H9 (cell line): ENCODE results near the gene VSIG8. TPM values are rescaled to one million over a fixed set of nuclear protein-coding genes. Genes with fewer than 3 reads are reported as not detected.

Source experiments
- DNase-seq: peaks from one replicate; pipeline ENCODE4 v3.0.0-alpha.2; 2017
- H2AFZ ChIP-seq: one replicate; pipeline ENCODE4 v1.6.1; 2013; ENCODE audit warnings: mild to moderate bottlenecking, low read length, control low read depth, moderate library complexity
- H2AK5ac ChIP-seq: 2 replicates; pipeline ENCODE4 v1.6.1; 2013; ENCODE audit warnings: low read length, control low read depth, mixed read lengths; ENCODE audit not compliant: insufficient read length
- H2BK120ac ChIP-seq: one replicate; pipeline ENCODE4 v1.6.1; 2013; ENCODE audit warnings: low read depth, mild to moderate bottlenecking, low read length, control low read depth, inconsistent platforms; ENCODE audit not compliant: poor library complexity, severe bottlenecking
- H2BK12ac ChIP-seq: 2 replicates; pipeline ENCODE4 v1.6.1; 2013; ENCODE audit warnings: low read length, control low read depth, mixed read lengths, low read depth; ENCODE audit not compliant: insufficient read length
- H2BK15ac ChIP-seq: 2 replicates; pipeline ENCODE4 v1.6.1; 2013; ENCODE audit warnings: low read depth, low read length, control low read depth
- H2BK20ac ChIP-seq: one replicate; pipeline ENCODE4 v1.6.1; 2013; ENCODE audit warnings: low read depth, mild to moderate bottlenecking, low read length, control low read depth, inconsistent platforms; ENCODE audit not compliant: poor library complexity, severe bottlenecking
- H2BK5ac ChIP-seq: 2 replicates; pipeline ENCODE4 v1.6.1; 2013; ENCODE audit warnings: low read length, control low read depth, mixed read lengths; ENCODE audit not compliant: insufficient read length
- H3K14ac ChIP-seq: 2 replicates; pipeline ENCODE4 v1.6.1; 2013; ENCODE audit warnings: low read length, control low read depth; ENCODE audit not compliant: insufficient read depth
- H3K18ac ChIP-seq: 2 replicates; pipeline ENCODE4 v1.6.1; 2013; ENCODE audit warnings: low read depth, mild to moderate bottlenecking, mixed read lengths, low read length, control low read depth; ENCODE audit not compliant: insufficient read length
- H3K23ac ChIP-seq: 2 replicates; pipeline ENCODE4 v1.6.1; 2013; ENCODE audit warnings: low read length, control low read depth, mixed read lengths, low read depth; ENCODE audit not compliant: insufficient read length
- H3K23me2 ChIP-seq: 2 replicates; pipeline ENCODE4 v1.6.1; 2013; ENCODE audit warnings: low read depth, mild to moderate bottlenecking, mixed read lengths, low read length, control low read depth; ENCODE audit not compliant: insufficient read length, poor library complexity, severe bottlenecking
- H3K27ac ChIP-seq: 2 replicates; pipeline ENCODE4 v1.5.1; 2013; ENCODE audit warnings: low read length, control low read depth, mixed read lengths, low read depth; ENCODE audit not compliant: insufficient read length
- H3K27me3 ChIP-seq: 2 replicates; pipeline ENCODE4 v1.6.1; 2013; ENCODE audit warnings: low read length, control low read depth, inconsistent platforms; ENCODE audit not compliant: insufficient read depth
- H3K4ac ChIP-seq: 2 replicates; pipeline ENCODE4 v1.6.1; 2013; ENCODE audit warnings: low read depth, mild to moderate bottlenecking, control low read depth, inconsistent platforms, low read length, moderate library complexity
- H3K4me1 ChIP-seq: 2 replicates; pipeline ENCODE4 v1.6.1; 2013; ENCODE audit warnings: low read length, control low read depth, inconsistent platforms; ENCODE audit not compliant: insufficient read depth
- H3K4me2 ChIP-seq: 2 replicates; pipeline ENCODE4 v1.6.1; 2013; ENCODE audit warnings: low read length, control low read depth, mixed read lengths; ENCODE audit not compliant: insufficient read length, insufficient read depth
- H3K56ac ChIP-seq: 2 replicates; pipeline ENCODE4 v1.6.1; 2013; ENCODE audit warnings: low read depth, mild to moderate bottlenecking, mixed read lengths, low read length, control low read depth; ENCODE audit not compliant: insufficient read length
- H3K79me1 ChIP-seq: 2 replicates; pipeline ENCODE4 v1.6.1; 2013; ENCODE audit warnings: low read depth, mild to moderate bottlenecking, moderate library complexity, low read length, control low read depth, inconsistent platforms; ENCODE audit not compliant: insufficient read depth, poor library complexity, severe bottlenecking
- H3K79me2 ChIP-seq: 2 replicates; pipeline ENCODE4 v1.6.1; 2013; ENCODE audit warnings: low read length, control low read depth, inconsistent platforms; ENCODE audit not compliant: insufficient read depth
- H3K9ac ChIP-seq: 2 replicates; pipeline ENCODE4 v1.6.1; 2013; ENCODE audit warnings: low read length, control low read depth, mixed read lengths; ENCODE audit not compliant: insufficient read length; ENCODE audit errors: extremely low read depth
- H3K9me3 ChIP-seq: one replicate; pipeline ENCODE4 v1.6.1; 2013; ENCODE audit warnings: low read depth, low read length, inconsistent platforms; ENCODE audit not compliant: control insufficient read depth
- H3T11ph ChIP-seq: one replicate; pipeline ENCODE4 v1.6.1; 2013; ENCODE audit warnings: mild to moderate bottlenecking, low read length, control low read depth, inconsistent platforms
- H4K20me1 ChIP-seq: one replicate; pipeline ENCODE4 v1.6.1; 2013; ENCODE audit not compliant: control insufficient read depth, insufficient read length, insufficient read depth
- H4K5ac ChIP-seq: 2 replicates; pipeline ENCODE4 v1.6.1; 2013; ENCODE audit warnings: low read depth, mild to moderate bottlenecking, mixed read lengths, low read length, control low read depth; ENCODE audit not compliant: insufficient read length
- H4K8ac ChIP-seq: replicated peaks from 2 replicates; pipeline ENCODE4 v1.6.1; 2013; ENCODE audit warnings: low read length, control low read depth, mixed read lengths, low read depth; ENCODE audit not compliant: insufficient read length
- H4K91ac ChIP-seq: 2 replicates; pipeline ENCODE4 v1.6.1; 2013; ENCODE audit warnings: low read depth, mild to moderate bottlenecking, moderate library complexity, mixed read lengths, low read length, control low read depth; ENCODE audit not compliant: insufficient read length
- H3K27ac Mint-ChIP-seq, 3 experiments: 2 replicates in 2 of 3; 3 replicates in 1 of 3; pipeline ENCODE4 v1.8.0; 2020 to 2021; ENCODE audit warnings: mixed read lengths in 3 of 3, mild to moderate bottlenecking in 1 of 3, moderate library complexity in 1 of 3
- H3K27me3 Mint-ChIP-seq: 2 replicates; pipeline ENCODE4 v1.8.0; 2021; ENCODE audit warnings: low read depth, mild to moderate bottlenecking, moderate library complexity, mixed read lengths
- H3K36me3 Mint-ChIP-seq, 3 experiments: 2 replicates in 2 of 3; 3 replicates in 1 of 3; pipeline ENCODE4 v1.8.0; 2020 to 2021; ENCODE audit warnings: low read depth in 3 of 3, mixed read lengths in 3 of 3; ENCODE audit not compliant: insufficient read depth in 1 of 3
- H3K4me1 Mint-ChIP-seq, 2 experiments: 2 replicates each; pipeline ENCODE4 v1.8.0; 2020; ENCODE audit warnings: mixed read lengths in 2 of 2
- H3K4me3 Mint-ChIP-seq, 2 experiments: 2 replicates in 1 of 2; 3 replicates in 1 of 2; pipeline ENCODE4 v1.8.0; 2020 to 2021; ENCODE audit warnings: mild to moderate bottlenecking in 2 of 2, mixed read lengths in 2 of 2, moderate library complexity in 1 of 2
- H3K9me3 Mint-ChIP-seq, 2 experiments: 2 replicates in 1 of 2; 3 replicates in 1 of 2; pipeline ENCODE4 v1.8.0; 2020; ENCODE audit warnings: mild to moderate bottlenecking in 2 of 2, mixed read lengths in 2 of 2, moderate library complexity in 1 of 2
- WGBS: extraction: QIAGEN DNeasy Blood & Tissue Kit; methylation state at CpG from one replicate; pipeline ENCODE4 v1.1.7; 2013; ENCODE audit warnings: missing lambda C conversion rate, low lambda C conversion rate, mixed read lengths; ENCODE audit not compliant: insufficient read length; ENCODE audit errors: extremely low coverage; 5-methylcytosine and 5-hydroxymethylcytosine counted together
- total RNA-seq: library from RNA; stranded (reverse); gene quantifications from 2 replicates; pipeline ENCODE4 v1.2.1, GENCODE V29; 2021
- TF ChIP-seq, protein P1 (sequence below): fragments of 200-600 bp; sonication (generic); conservative IDR thresholded peaks from 3 replicates; pipeline ENCODE4 v1.8.0; 2021; ENCODE audit warnings: antibody characterized with exemption, mild to moderate bottlenecking

Gene VSIG8
- total RNA-seq, 1 experiment from 2014 or later = not detected

DNA sequence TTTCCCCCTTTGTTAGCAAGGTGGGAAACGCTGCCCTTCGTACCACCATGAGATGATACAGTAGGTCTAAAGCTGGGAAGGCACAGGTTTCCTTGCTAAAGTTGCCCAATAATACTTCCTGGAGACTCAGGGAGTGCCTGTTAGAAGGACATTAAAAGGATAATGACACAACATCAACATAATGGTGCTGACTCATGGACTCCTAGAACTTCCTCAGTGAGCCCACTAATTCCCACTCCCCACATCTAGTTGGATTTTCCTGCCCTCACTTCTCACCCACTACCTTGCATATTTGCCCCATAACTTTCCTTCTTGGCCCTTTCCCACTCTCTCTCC lies 20.0 kb upstream of the VSIG8 start:
- TF ChIP-seq, protein P1, sequence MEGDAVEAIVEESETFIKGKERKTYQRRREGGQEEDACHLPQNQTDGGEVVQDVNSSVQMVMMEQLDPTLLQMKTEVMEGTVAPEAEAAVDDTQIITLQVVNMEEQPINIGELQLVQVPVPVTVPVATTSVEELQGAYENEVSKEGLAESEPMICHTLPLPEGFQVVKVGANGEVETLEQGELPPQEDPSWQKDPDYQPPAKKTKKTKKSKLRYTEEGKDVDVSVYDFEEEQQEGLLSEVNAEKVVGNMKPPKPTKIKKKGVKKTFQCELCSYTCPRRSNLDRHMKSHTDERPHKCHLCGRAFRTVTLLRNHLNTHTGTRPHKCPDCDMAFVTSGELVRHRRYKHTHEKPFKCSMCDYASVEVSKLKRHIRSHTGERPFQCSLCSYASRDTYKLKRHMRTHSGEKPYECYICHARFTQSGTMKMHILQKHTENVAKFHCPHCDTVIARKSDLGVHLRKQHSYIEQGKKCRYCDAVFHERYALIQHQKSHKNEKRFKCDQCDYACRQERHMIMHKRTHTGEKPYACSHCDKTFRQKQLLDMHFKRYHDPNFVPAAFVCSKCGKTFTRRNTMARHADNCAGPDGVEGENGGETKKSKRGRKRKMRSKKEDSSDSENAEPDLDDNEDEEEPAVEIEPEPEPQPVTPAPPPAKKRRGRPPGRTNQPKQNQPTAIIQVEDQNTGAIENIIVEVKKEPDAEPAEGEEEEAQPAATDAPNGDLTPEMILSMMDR = no peak
- H3K9me3 ChIP-seq = no peaks in the 10 kb centered on the region
- Mint-ChIP-seq H3K36me3 (no peaks in the 10 kb centered on the region), H3K27me3 (no peaks in the 10 kb centered on the region; the same call in none of the 2 replicates), H3K27ac (no peak overlapping the region), H3K4me3 (no peak overlapping the region), H3K9me3 (no peaks in the 10 kb centered on the region), H3K4me1 (no peaks in the 10 kb centered on the region)
- no peaks in the 10 kb centered on the region for H3K4me1 ChIP-seq
- H4K5ac ChIP-seq = no peak overlapping the region
- H3K14ac ChIP-seq = no peak overlapping the region
- no peaks in the 10 kb centered on the region for H3K79me2 ChIP-seq
- no peaks in the 10 kb centered on the region for H4K20me1 ChIP-seq
- no peak overlapping the region for H2AK5ac ChIP-seq
- H3K27me3 ChIP-seq = no peaks in the 10 kb centered on the region
- no peak overlapping the region for H2BK20ac ChIP-seq
- no peaks in the 10 kb centered on the region for H3K23me2 ChIP-seq
- H3K79me1 ChIP-seq = no peaks in the 10 kb centered on the region
- no peak overlapping the region for H2BK120ac ChIP-seq
- no CpG with 5 or more reads among the region's 2 CpGs for WGBS
- no peak overlapping the region for H3K27ac ChIP-seq
- H4K8ac ChIP-seq = no peak overlapping the region
- H3K56ac ChIP-seq = no peak overlapping the region
- no peak overlapping the region for H2BK12ac ChIP-seq
- no peak overlapping the region for H3K4me2 ChIP-seq
- no peak overlapping the region for H2BK15ac ChIP-seq
- no peak for DNase-seq
- no peak overlapping the region for H3K4ac ChIP-seq
- H3K18ac ChIP-seq = no peak overlapping the region
- no peak overlapping the region for H3T11ph ChIP-seq
- no peak overlapping the region for H3K9ac ChIP-seq
- H3K23ac ChIP-seq = no peak overlapping the region
- H2BK5ac ChIP-seq = no peak overlapping the region
- no peak overlapping the region for H2AFZ ChIP-seq
- H4K91ac ChIP-seq = no peak overlapping the region
